GM23338 (cell line): Measurements from ENCODE around the gene TFCP2. TPM values are rescaled to one million over a fixed set of nuclear protein-coding genes. Genes with fewer than 3 reads are reported as not detected.

Experiments used
- ATAC-seq: fragments of 200-7000 bp; cut with Tn5 transposase; 3 replicates; pipeline ENCODE4 v1.9.1; 2020
- DNase-seq: peaks from one replicate; pipeline ENCODE4 v3.0.0-alpha.2; 2015; ENCODE audit warnings: low spot score
- H2AFZ ChIP-seq: fragments of 200-600 bp; sonication (generic); 2 replicates; pipeline ENCODE4 v1.8.0; 2016; ENCODE audit warnings: antibody characterized with exemption, mild to moderate bottlenecking, moderate library complexity
- H3F3A ChIP-seq: fragments of 200-600 bp; sonication (generic); replicated peaks from 2 replicates; pipeline ENCODE4 v1.8.0; 2017; ENCODE audit warnings: antibody characterized with exemption, mixed run types, low read depth
- H3K27ac ChIP-seq: fragments of 200-600 bp; sonication (generic); 2 replicates; pipeline ENCODE4 v1.6.1; 2016; ENCODE audit warnings: low read depth
- H3K27me3 ChIP-seq: fragments of 200-600 bp; sonication (generic); 2 replicates; pipeline ENCODE4 v1.8.0; 2016; ENCODE audit warnings: mild to moderate bottlenecking, mixed run types, moderate library complexity; ENCODE audit not compliant: insufficient read depth
- H3K36me3 ChIP-seq: fragments of 200-600 bp; sonication (generic); 2 replicates; pipeline ENCODE4 v1.8.0; 2016; ENCODE audit warnings: mild to moderate bottlenecking; ENCODE audit not compliant: insufficient read depth
- H3K4me1 ChIP-seq: fragments of 200-600 bp; sonication (generic); 2 replicates; pipeline ENCODE4 v1.8.0; 2016; ENCODE audit warnings: mild to moderate bottlenecking, moderate library complexity; ENCODE audit not compliant: insufficient read depth
- H3K4me2 ChIP-seq: fragments of 200-600 bp; sonication (generic); 2 replicates; pipeline ENCODE4 v1.7.1; 2017; ENCODE audit warnings: mixed run types
- H3K4me3 ChIP-seq: fragments of 200-600 bp; sonication (generic); 2 replicates; pipeline ENCODE4 v1.6.1; 2016; ENCODE audit warnings: mixed run types
- H3K79me2 ChIP-seq: fragments of 200-600 bp; sonication (generic); replicated peaks from 2 replicates; pipeline ENCODE4 v1.8.0; 2017; ENCODE audit warnings: mild to moderate bottlenecking; ENCODE audit not compliant: insufficient read depth
- H3K9me2 ChIP-seq: fragments of 200-600 bp; sonication (generic); 2 replicates; pipeline ENCODE4 v1.8.0; 2017; ENCODE audit not compliant: insufficient read depth
- H4K20me1 ChIP-seq: fragments of 200-600 bp; sonication (generic); replicated peaks from 2 replicates; pipeline ENCODE4 v1.8.0; 2017; ENCODE audit warnings: mild to moderate bottlenecking; ENCODE audit not compliant: insufficient read depth
- H3K27ac Mint-ChIP-seq: 2 replicates; pipeline ENCODE4 v1.8.0; 2020; ENCODE audit warnings: inconsistent platforms, mild to moderate bottlenecking, moderate library complexity, mixed read lengths
- H3K27me3 Mint-ChIP-seq: 3 replicates; pipeline ENCODE4 v1.8.0; 2022; ENCODE audit warnings: low read depth, mild to moderate bottlenecking, moderate library complexity, mixed read lengths, inconsistent platforms; ENCODE audit not compliant: insufficient read depth, poor library complexity
- H3K36me3 Mint-ChIP-seq: 3 replicates; pipeline ENCODE4 v1.8.0; 2021; ENCODE audit warnings: low read depth, mild to moderate bottlenecking, inconsistent platforms, moderate library complexity, mixed read lengths
- H3K4me1 Mint-ChIP-seq: 3 replicates; pipeline ENCODE4 v1.8.0; 2020; ENCODE audit warnings: mild to moderate bottlenecking, inconsistent platforms, mixed read lengths
- H3K4me3 Mint-ChIP-seq: 3 replicates; pipeline ENCODE4 v1.8.0; 2021; ENCODE audit warnings: moderate library complexity, mild to moderate bottlenecking, inconsistent platforms, mixed read lengths
- H3K9me3 Mint-ChIP-seq: 3 replicates; pipeline ENCODE4 v1.8.0; 2020; ENCODE audit warnings: moderate library complexity, mild to moderate bottlenecking, inconsistent platforms, mixed read lengths
- CREB1 ChIP-seq: fragments of 250-450 bp; sonication (Bioruptor Pico); IDR thresholded peaks from 2 replicates; pipeline ENCODE4 v1.5.0; 2020; ENCODE audit warnings: low read depth, mild to moderate bottlenecking, moderate library complexity
- ETS1 ChIP-seq: IDR thresholded peaks from 2 replicates; pipeline ENCODE4 v1.6.1; 2016; ENCODE audit warnings: antibody characterized with exemption
- EZH2 ChIP-seq: fragments of 200-600 bp; sonication (generic); IDR thresholded peaks from one replicate; pipeline ENCODE4 v1.8.0; 2017; ENCODE audit warnings: antibody characterized with exemption, mild to moderate bottlenecking, low read depth; ENCODE audit not compliant: unreplicated experiment
- EZH2phosphoT487 ChIP-seq: fragments of 200-600 bp; sonication (generic); IDR thresholded peaks from one replicate; pipeline ENCODE4 v1.8.1; 2018; ENCODE audit warnings: antibody characterized with exemption; ENCODE audit not compliant: unreplicated experiment
- JUNB ChIP-seq: IDR thresholded peaks from one replicate; pipeline ENCODE4 v1.6.1; 2016; ENCODE audit warnings: antibody characterized with exemption; ENCODE audit not compliant: unreplicated experiment
- NANOG ChIP-seq: IDR thresholded peaks from 2 replicates; pipeline ENCODE4 v1.6.1; 2016; ENCODE audit warnings: antibody characterized with exemption, borderline replicate concordance
- POLR2AphosphoS5 ChIP-seq: IDR thresholded peaks from 2 replicates; pipeline ENCODE4 v1.6.1; 2016; ENCODE audit warnings: antibody characterized with exemption, low read depth
- REST ChIP-seq: IDR thresholded peaks from one replicate; pipeline ENCODE4 v1.6.1; 2018; ENCODE audit warnings: antibody characterized with exemption; ENCODE audit not compliant: unreplicated experiment
- STAT1 ChIP-seq: IDR thresholded peaks from one replicate; pipeline ENCODE4 v1.6.1; 2016; ENCODE audit warnings: antibody characterized with exemption; ENCODE audit not compliant: unreplicated experiment
- ZNF331 ChIP-seq: fragments of 250-450 bp; sonication (Bioruptor Pico); IDR thresholded peaks from 2 replicates; pipeline ENCODE4 v1.5.0; 2020; ENCODE audit warnings: low read depth, mild to moderate bottlenecking, moderate library complexity
- ZNF462 ChIP-seq: fragments of 250-450 bp; sonication (Bioruptor Pico); IDR thresholded peaks from 2 replicates; pipeline ENCODE4 v1.5.0; 2020; ENCODE audit warnings: mild to moderate bottlenecking, moderate library complexity
- polyA plus RNA-seq: library from polyadenylated mRNA; unstranded; fragments of >200 nt; fragmentation: Nextera tagmentation; extraction: Ambion mirVana; gene quantifications from 2 replicates; pipeline ENCODE4 v1.2.1, GENCODE V29; 2016
- total RNA-seq: library from RNA; depleted of rRNA; stranded (reverse); fragments of >200 nt; shearing (Covaris generic); gene quantifications from 2 replicates; pipeline ENCODE4 v1.2.3, GENCODE V29; 2014
- TF ChIP-seq, protein P1 (sequence below), 2 experiments: fragments of 200-600 bp in 1 of 2; sonication (generic) in 1 of 2; conservative IDR thresholded peaks; 2 replicates each; pipeline versions ENCODE4 v1.5.1 to v1.6.1; 2016 to 2017; ENCODE audit warnings: antibody characterized with exemption in 2 of 2, low read depth in 2 of 2, mild to moderate bottlenecking in 2 of 2, moderate library complexity in 1 of 2

Gene TFCP2
- total and polyA plus RNA-seq, 2 experiments from 2014 or later = 15.2 to 30.5 TPM

DNA sequence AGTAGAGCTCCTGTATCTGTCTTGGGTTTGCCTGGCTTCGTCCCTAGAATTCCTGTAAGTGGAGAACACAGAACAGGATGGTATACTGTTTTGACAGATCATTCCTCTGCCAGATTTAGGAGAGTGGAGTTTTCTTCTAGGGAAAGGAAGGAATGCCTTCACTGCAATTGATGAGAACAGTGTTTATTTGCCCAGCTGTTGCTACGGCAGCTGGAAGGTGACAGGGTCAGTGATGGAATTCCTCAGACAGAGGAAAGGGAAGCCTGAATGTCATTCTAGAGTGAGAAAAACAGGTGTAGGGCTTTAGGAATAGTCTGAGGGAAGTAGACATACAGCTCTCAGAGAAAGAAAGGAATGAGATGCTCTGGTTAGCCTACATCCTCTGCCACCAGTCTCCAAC lies 101.3 kb downstream of the TFCP2 start:
- no peak overlapping the region for H3K27ac Mint-ChIP-seq
- no peak for TF ChIP-seq JUNB
- TF ChIP-seq POLR2AphosphoS5 = no peak
- TF ChIP-seq NANOG = no peak
- TF ChIP-seq ZNF462 = no peak
- TF ChIP-seq STAT1 = no peak
- no peak for TF ChIP-seq EZH2
- TF ChIP-seq ETS1 = no peak
- TF ChIP-seq REST = no peak
- no peak for TF ChIP-seq ZNF331 (CRISPR knock-in tag)
- TF ChIP-seq, protein P1, sequence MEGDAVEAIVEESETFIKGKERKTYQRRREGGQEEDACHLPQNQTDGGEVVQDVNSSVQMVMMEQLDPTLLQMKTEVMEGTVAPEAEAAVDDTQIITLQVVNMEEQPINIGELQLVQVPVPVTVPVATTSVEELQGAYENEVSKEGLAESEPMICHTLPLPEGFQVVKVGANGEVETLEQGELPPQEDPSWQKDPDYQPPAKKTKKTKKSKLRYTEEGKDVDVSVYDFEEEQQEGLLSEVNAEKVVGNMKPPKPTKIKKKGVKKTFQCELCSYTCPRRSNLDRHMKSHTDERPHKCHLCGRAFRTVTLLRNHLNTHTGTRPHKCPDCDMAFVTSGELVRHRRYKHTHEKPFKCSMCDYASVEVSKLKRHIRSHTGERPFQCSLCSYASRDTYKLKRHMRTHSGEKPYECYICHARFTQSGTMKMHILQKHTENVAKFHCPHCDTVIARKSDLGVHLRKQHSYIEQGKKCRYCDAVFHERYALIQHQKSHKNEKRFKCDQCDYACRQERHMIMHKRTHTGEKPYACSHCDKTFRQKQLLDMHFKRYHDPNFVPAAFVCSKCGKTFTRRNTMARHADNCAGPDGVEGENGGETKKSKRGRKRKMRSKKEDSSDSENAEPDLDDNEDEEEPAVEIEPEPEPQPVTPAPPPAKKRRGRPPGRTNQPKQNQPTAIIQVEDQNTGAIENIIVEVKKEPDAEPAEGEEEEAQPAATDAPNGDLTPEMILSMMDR (conservative IDR thresholded peaks at IDR 0.05; ENCODE audit: low read depth in 2 of 2) = no peak
- TF ChIP-seq CREB1 (CRISPR knock-in tag) = no peak
- no peak for TF ChIP-seq EZH2phosphoT487
- Histone ChIP-seq H2AFZ (no peak overlapping the region), H3K9me2 (no peaks in the 10 kb centered on the region), H3K36me3 (peaks cover 34% of the 10 kb centered on the region; the same call in 1 of the 2 replicates), H3K4me3 (no peak overlapping the region), H3K27ac (no peak overlapping the region), H4K20me1 (peaks cover 2% of the 10 kb centered on the region), H3K4me2 (no peak overlapping the region), H3K79me2 (peaks cover 15% of the 10 kb centered on the region), H3K4me1 (no peaks in the 10 kb centered on the region), H3K27me3 (no peaks in the 10 kb centered on the region), H3F3A (no peaks in the 10 kb centered on the region; the same call in 1 of the 2 replicates)
- no peak for ATAC-seq
- peaks cover 7% of the 10 kb centered on the region for H3K27me3 Mint-ChIP-seq
- no peak for DNase-seq
- H3K36me3 Mint-ChIP-seq = peaks cover 53% of the 10 kb centered on the region
- no peaks in the 10 kb centered on the region for H3K9me3 Mint-ChIP-seq
- no peak overlapping the region for H3K4me3 Mint-ChIP-seq
- H3K4me1 Mint-ChIP-seq = no peaks in the 10 kb centered on the region
